NCI-H345 treated with DMSO at 0.1 percent for 48 hours (cell line): Measurements from ENCODE around the gene SEPTIN6.

Experiments
- DNase-seq: peaks from one replicate; lab custom pipeline; 2025; ENCODE audit not compliant: unreplicated experiment; lab: John Stamatoyannopoulos, UW

Gene SEPTIN6

DNA sequence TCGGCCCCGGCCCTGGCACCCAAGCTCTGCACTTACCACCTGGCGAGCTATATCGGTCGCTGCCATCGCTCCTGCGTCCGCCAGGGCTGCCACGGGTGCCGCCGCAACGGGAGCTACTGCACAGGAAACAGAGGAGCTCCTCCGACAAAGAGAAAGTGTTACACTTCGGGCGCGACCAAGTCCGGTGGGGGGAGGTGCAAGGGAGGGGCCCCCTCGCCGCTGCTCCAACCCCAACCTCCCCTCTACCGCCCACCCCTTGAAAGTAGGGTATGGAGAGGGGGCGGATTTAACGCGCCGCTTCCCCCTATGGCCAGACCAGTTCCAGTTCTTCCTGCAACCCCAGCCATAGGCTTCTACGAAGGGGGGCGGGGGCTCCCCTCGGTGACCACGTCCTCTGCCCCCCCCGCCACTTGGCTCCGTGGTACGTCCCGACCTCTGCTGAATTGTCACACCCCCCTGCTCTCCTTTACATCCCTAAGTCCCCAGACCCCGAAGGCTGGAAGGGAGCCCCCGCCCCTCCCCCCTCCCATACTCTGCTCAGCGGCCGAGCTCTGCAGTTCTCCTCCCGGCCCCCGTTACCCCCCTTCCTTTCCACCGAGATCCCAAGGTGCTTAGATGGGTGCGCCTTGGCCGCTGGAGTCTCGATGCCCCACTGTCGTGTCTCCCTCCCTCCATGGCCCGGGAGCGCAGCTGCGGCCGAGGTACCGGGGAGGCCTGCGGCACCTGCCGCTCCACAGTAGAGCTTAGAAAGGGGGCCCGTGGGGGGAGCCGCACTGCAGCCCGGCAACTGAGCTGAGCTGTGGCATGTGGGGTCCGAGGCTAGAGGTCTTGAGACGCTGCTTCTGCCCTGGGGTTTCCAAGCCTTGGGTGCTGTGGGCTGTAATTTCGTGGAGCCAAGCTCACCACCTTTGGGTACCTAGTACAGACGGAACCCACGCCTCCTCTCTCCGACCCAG, at the start of gene SEPTIN6:
SEPTIN6 (minus strand) TSS at position 129 of the 956 bp plus-strand sequence; CDS start at position 66, 63 bp downstream.
- no peak for DNase-seq

GRCh38 chrX:119738742-119739141, 45.8 kb upstream of the SEPTIN6 start:
- no peak for DNase-seq

GRCh38 chrX:119736206-119736764, 43.3 kb upstream of the SEPTIN6 start:
- DNase-seq, result no peak

- DNase-seq, result no peak
Observed at GRCh38 chrX:119735467-119735866, 42.5 kb upstream of the SEPTIN6 start.

GRCh38 chrX:119734897-119735339, 42.0 kb upstream of the SEPTIN6 start:
- DNase-seq, result peak; percentile 79

DNA sequence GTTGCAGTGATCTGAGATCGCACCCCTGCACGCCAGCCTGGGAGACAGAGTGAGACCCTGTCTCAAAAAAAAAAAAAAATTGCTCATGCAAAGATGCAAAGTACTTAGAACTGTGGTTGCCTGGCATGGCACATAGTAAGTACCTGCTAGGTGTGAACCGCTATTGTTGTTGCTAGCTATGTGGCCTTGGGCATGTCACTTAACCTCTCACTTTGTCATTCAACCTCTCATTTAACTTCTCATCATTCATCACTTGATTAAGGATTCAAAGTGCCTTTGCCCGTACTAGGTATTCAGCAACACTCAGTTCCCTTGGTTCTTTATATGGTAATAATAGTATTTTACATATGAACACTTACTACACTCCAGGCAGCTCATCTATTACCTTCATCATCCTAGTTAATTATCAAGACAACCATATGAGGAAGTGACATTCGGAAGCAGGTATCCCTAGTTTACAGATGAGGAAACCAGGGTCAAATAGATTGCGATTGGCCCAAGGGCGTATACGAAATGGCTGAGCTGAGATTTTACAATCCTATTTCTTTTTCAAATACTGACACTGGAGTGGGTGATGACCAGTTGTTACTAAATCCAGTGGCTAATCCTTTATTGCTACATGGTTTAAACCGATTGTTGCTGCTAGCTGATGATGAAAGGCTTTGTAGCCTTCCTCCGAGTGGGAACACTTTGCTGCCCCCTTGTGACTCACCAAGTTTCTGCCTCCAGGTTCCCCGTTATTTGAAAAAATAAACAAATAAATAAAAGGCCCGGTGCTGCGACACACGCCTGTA, 36.6 kb upstream of the SEPTIN6 start:
- DNase-seq, result no peak

DNA sequence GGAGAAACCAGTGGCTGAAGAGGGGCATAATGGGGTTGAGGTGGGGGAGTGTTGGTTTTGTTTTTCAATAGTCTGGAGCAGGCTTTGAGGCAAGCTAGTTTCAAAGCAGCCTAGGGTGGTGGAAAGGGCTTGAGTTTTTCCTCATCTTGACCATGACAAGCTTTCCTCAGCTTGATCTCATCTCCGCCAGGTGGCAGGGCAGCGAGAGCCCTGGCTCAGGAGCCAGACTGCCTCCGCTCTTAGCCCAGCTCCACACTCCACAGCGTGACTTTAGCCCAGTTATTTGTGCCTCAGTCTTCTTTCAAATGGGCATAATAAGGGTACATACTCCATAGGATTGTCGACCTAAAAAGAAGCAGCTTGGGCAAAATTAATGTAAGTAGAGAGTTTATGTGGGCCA, 35.5 kb upstream of the SEPTIN6 start:
- DNase-seq, result no peak

GRCh38 chrX:119726900-119727555, 34.1 kb upstream of the SEPTIN6 start:
- no peak for DNase-seq

DNA sequence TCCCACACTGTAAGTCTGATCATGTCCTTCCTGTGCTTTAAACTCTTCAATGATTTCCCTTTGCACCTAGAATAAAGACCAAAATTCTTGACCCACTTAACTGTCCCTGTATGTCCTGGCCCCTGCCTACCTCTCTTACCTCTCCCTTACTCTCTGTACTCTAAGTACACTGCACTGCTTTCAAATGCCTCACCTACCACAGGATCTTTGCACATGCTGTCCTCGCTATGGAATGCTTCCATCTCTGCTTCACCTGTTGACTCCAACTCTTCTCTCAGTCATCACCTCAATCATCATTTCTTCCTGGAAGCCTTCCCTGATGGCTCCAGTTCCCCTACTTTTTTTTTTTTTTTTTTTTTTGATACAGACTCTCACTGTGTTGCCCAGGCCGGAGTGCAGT, 29.0 kb upstream of the SEPTIN6 start:
- DNase-seq, result no peak

- no peak for DNase-seq
Observed at GRCh38 chrX:119721487-119721886, 28.5 kb upstream of the SEPTIN6 start.

- no peak for DNase-seq
Observed at GRCh38 chrX:119709630-119710029, 16.7 kb upstream of the SEPTIN6 start.

DNA sequence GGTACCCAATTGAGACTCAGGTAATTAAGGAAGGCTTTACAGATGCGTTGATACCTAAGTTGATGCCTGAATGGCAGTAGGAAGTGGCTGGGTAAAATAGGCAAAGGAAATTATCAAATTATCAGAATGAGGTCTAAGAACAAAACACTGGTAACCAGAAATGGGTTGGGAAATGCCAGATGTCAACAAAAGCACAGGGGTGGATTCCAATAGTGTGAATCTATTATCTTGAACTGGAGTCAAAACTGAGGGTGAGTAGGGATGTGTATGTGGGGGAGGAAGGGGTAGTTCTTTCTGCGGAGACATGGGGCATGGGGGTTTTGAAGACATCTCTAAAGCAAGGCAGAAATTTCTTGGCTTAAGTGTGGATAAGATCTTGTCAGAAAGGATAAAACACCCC, 16.0 kb upstream of the SEPTIN6 start:
- no peak for DNase-seq

GRCh38 chrX:119706616-119707015, 13.6 kb upstream of the SEPTIN6 start:
- no peak for DNase-seq

DNA sequence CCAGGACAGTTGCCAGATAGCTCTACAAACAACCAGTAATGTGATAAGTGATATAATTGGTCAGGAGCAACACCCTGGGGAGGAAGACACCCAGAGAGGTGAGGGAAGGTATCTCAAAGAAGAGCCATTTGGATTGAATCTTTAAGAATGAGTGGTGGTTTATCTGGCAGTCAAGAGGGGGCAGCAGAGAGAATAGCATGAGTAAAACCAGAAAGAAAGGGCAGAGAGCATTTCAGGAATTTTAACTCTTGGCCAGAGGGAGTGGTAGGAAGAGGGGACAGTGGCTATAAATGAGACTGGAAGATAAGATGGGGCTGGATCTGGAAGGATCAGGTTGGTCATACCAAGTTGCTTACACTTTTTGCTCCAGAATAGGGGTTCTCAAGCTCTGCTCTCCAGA, 5.9 kb upstream of the SEPTIN6 start:
- no peak for DNase-seq

DNA sequence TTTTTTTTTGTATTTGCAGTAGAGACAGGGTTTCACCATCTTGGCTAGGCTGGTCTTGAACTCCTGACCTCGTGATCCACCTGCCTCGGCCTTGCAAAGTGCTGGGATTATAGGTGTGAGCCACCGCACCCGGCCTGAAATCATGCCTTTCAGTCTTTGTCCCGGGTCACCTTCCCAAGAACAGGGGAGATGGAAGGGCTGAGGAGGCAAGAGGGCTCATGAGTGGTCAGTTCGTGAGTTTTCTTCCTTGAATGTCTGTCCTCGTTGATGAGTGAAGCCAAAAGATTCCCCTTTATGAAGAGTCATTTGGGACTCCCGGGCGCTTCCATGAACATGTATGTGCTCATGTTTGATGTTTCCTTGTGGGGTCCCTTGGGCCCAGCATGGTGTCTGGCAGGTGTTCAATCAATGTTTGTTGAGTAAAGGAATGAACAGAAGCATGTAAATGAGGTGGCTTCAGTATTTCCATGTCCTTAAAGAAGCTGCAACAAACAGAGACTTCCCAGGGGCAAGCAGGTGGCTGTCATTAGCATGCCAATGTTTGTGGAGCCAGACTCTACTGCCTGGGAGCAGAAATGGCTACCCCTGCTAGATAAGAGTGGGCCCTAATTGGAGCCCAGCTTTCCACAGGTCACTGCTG, 3.4 kb upstream of the SEPTIN6 start:
- DNase-seq, result no peak

DNA sequence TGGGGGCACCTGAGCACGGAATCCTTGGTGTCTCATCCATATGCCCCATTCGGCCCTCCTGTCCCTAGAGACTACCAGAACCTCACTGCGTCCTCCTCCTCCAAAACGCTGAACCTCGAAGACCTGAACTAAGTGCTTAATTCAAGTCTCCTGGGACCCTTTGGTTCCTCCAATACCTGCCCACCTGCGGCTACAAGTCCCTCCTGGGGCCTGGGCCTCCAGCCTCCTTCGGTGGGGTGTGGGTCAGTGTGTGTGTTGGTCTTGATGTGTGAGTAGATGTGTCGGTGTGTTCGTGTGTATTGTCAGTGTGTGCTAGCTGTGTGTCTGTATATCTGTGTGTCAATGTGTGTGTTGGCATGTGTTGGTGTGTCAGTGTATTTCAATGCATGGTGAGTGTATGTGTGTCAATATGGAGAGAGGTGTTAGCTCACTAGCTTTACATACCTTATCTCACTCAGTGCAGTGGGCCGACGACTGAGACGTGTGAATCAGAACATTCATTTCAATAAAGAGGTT, 2.6 kb upstream of the SEPTIN6 start:
- no peak for DNase-seq

- no peak for DNase-seq
Observed at GRCh38 chrX:119694601-119695534, 1.9 kb upstream of the SEPTIN6 start.

- no peak for DNase-seq
Observed at GRCh38 chrX:119693996-119694451, 1.1 kb upstream of the SEPTIN6 start.
